ENCODE measurements around the gene ASCC3.

DNA sequence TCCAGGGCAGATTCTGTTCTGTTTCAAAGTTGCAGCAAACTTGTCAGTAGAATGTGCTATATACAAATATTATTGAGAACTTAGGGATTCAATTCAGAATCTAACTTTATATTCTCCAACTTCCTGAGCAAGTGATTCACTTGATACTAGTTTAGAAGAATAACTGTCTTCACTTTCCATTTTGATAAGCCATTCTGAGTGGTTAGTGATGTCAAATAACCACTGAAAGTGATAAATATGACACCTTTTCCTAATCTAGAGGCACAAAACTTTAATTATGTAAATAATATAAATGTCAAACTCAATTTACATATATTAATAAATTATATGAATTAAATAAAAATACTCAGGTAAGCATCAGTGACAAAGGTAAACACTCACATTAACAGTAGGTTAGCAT, 395.9 kb downstream of the ASCC3 start:
- TF ChIP-seq YY1 (IDR thresholded peaks at IDR 0.05; ENCODE audit: insufficient read depth, insufficient read length), result no peak
- TF ChIP-seq ZNF274 (IDR thresholded peaks at IDR 0.05; ENCODE audit: low read depth, low read length), result no peak
